HCT116 (cell line): ENCODE data around the gene FBXL7. TPM values are rescaled to one million over a fixed set of nuclear protein-coding genes. Genes with fewer than 3 reads are reported as not detected.

Source experiments
- ATAC-seq: fragments of 200-7000 bp; cut with Tn5 transposase; 2 replicates; pipeline ENCODE4 v1.9.1; 2020; ENCODE audit warnings: mild to moderate bottlenecking, moderate library complexity
- BruUV-seq: library from RNA; stranded (reverse); fragments of 400-500 nt; replicated peaks from 2 replicates; lab custom pipeline; 2021; lab: Mats Ljungman, UMichigan
- CTCF ChIA-PET: fragments of 300-600 bp; sonication (Branson Sonifier 250); formaldehyde crosslinking; loops from one replicate; lab custom pipeline; 2021; ENCODE audit warnings: antibody characterized with exemption; lab: Charles Lee
- POLR2A ChIA-PET: fragments of 300-600, 350-600 bp; sonication (Branson Sonifier 250); formaldehyde crosslinking; loops from one replicate; lab custom pipeline; 2021; ENCODE audit warnings: antibody characterized with exemption; lab: Charles Lee
- RAD21 ChIA-PET, 2 experiments: fragments of 300-600 bp; sonication (Branson Sonifier 250); formaldehyde crosslinking; loops; one replicate each; lab custom pipeline; 2023; ENCODE audit warnings: low total read pairs in 2 of 2; ENCODE audit not compliant: uncharacterized antibody in 2 of 2, unreplicated experiment in 2 of 2, low non-redundant PET in 1 of 2; lab: Charles Lee
- DNase-seq: peaks from one replicate; pipeline ENCODE4 v3.0.0-alpha.2; 2010; ENCODE audit warnings: low read depth, low spot score
- H2AFZ ChIP-seq: fragments of 200-600 bp; shearing (Covaris generic), sonication (generic); 2 replicates; pipeline ENCODE4 v1.6.1; 2017; ENCODE audit warnings: low read depth, mixed run types, mixed read lengths, antibody characterized with exemption, low read length; ENCODE audit not compliant: poor library complexity, severe bottlenecking
- H3K27ac ChIP-seq: 2 replicates; pipeline ENCODE4 v1.5.1; 2012; ENCODE audit warnings: low read depth, low read length
- H3K27me3 ChIP-seq: fragments of 200-600 bp; sonication (generic); 2 replicates; pipeline ENCODE4 v1.6.1; 2016; ENCODE audit warnings: mixed run types, low read length, mixed read lengths; ENCODE audit not compliant: insufficient read depth
- H3K36me3 ChIP-seq, 2 experiments: fragments of 200-500 bp in 1 of 2; fragments of 200-600 bp in 1 of 2; sonication (Bioruptor generic) in 1 of 2; sonication (generic) in 1 of 2; 2 replicates each; pipeline versions ENCODE4 v1.5.1 to v1.6.1; 2014 to 2016; ENCODE audit warnings: low read length in 2 of 2, inconsistent platforms in 1 of 2, mixed read lengths in 1 of 2, mixed run types in 1 of 2; ENCODE audit not compliant: insufficient read depth in 2 of 2, control insufficient read depth in 1 of 2
- H3K4me1 ChIP-seq, 2 experiments: fragments of 200-600 bp in 1 of 2; sonication (generic) in 1 of 2; 2 replicates each; pipeline versions ENCODE4 v1.5.1 to v1.6.1; 2012 to 2017; ENCODE audit warnings: low read length in 2 of 2, inconsistent platforms in 1 of 2, mild to moderate bottlenecking in 1 of 2, mixed read lengths in 1 of 2, mixed run types in 1 of 2, moderate library complexity in 1 of 2; ENCODE audit not compliant: insufficient read depth in 2 of 2, control insufficient read depth in 1 of 2
- H3K4me2 ChIP-seq: fragments of 200-600 bp; sonication (generic); 2 replicates; pipeline ENCODE4 v1.6.1; 2017; ENCODE audit warnings: mixed run types, low read length, mixed read lengths
- H3K4me3 ChIP-seq, 2 experiments: fragments of 200-600 bp in 1 of 2; sonication (generic) in 1 of 2; replicated peaks in 1 of 2; 2 replicates each; pipeline ENCODE4 v1.5.1; 2011 to 2016; ENCODE audit warnings: low read length in 2 of 2, control low read depth in 1 of 2, low read depth in 1 of 2, mild to moderate bottlenecking in 1 of 2, mixed read lengths in 1 of 2, mixed run types in 1 of 2
- H3K79me2 ChIP-seq: fragments of 200-600 bp; sonication (generic); 2 replicates; pipeline ENCODE4 v1.6.1; 2017; ENCODE audit warnings: mild to moderate bottlenecking, mixed run types, low read length, moderate library complexity, mixed read lengths; ENCODE audit not compliant: insufficient read depth
- H3K9ac ChIP-seq: fragments of 200-600 bp; sonication (generic); 2 replicates; pipeline ENCODE4 v1.6.1; 2016; ENCODE audit warnings: low read length, mixed read lengths
- H3K9me2 ChIP-seq: fragments of 200-600 bp; sonication (generic), shearing (Covaris generic); 2 replicates; pipeline ENCODE4 v1.6.1; 2017; ENCODE audit warnings: mixed run types, mild to moderate bottlenecking, moderate library complexity; ENCODE audit not compliant: insufficient read depth
- H3K9me3 ChIP-seq, 2 experiments: fragments of 200-500 bp in 1 of 2; fragments of 200-600 bp in 1 of 2; sonication (Bioruptor generic) in 1 of 2; sonication (generic) in 1 of 2; 2 replicates each; pipeline ENCODE4 v1.6.1; 2014 to 2017; ENCODE audit warnings: low read length in 2 of 2, mixed read lengths in 2 of 2, inconsistent platforms in 1 of 2, low read depth in 1 of 2, mild to moderate bottlenecking in 1 of 2, mixed run types in 1 of 2, moderate library complexity in 1 of 2; ENCODE audit not compliant: control insufficient read depth in 1 of 2, insufficient read depth in 1 of 2
- H4K20me1 ChIP-seq: fragments of 200-600 bp; sonication (generic), shearing (Covaris generic); 2 replicates; pipeline ENCODE4 v1.6.1; 2017; ENCODE audit warnings: mixed run types, mild to moderate bottlenecking, moderate library complexity; ENCODE audit not compliant: insufficient read depth
- ATF3 ChIP-seq: IDR thresholded peaks from 2 replicates; pipeline ENCODE4 v1.6.1; 2012
- CBX3 ChIP-seq: IDR thresholded peaks from 2 replicates; pipeline ENCODE4 v1.6.1; 2012; ENCODE audit warnings: low read depth
- EGR1 ChIP-seq: IDR thresholded peaks from 2 replicates; pipeline ENCODE4 v1.6.1; 2012; ENCODE audit warnings: low read depth
- ELF1 ChIP-seq: IDR thresholded peaks from 2 replicates; pipeline ENCODE4 v1.6.1; 2012; ENCODE audit warnings: low read depth, borderline replicate concordance
- JUND ChIP-seq: IDR thresholded peaks from 2 replicates; pipeline ENCODE4 v1.6.1; 2012
- MAX ChIP-seq: IDR thresholded peaks from 2 replicates; pipeline ENCODE4 v1.6.1; 2012
- POLR2A ChIP-seq: IDR thresholded peaks from 2 replicates; pipeline ENCODE4 v1.7.0; 2011; ENCODE audit warnings: borderline replicate concordance; ENCODE audit not compliant: insufficient read depth, insufficient read length; ENCODE audit errors: extremely low read depth
- RAD21 ChIP-seq: IDR thresholded peaks from 2 replicates; pipeline ENCODE4 v1.6.1; 2012; ENCODE audit warnings: low read depth, mild to moderate bottlenecking
- SIN3A ChIP-seq: IDR thresholded peaks from 2 replicates; pipeline ENCODE4 v1.6.1; 2012; ENCODE audit warnings: low read depth
- TCF7L2 ChIP-seq: IDR thresholded peaks from 2 replicates; pipeline ENCODE4 v1.7.0; 2011; ENCODE audit warnings: borderline replicate concordance, inconsistent platforms; ENCODE audit not compliant: insufficient read depth, insufficient read length; ENCODE audit errors: extremely low read depth
- ZBTB33 ChIP-seq: IDR thresholded peaks from 2 replicates; pipeline ENCODE4 v1.6.1; 2011; ENCODE audit warnings: mild to moderate bottlenecking, low read length, moderate library complexity; ENCODE audit not compliant: insufficient replicate concordance; ENCODE audit errors: extremely low read depth
- ZNF274 ChIP-seq: fragments of 200-500 bp; sonication (Bioruptor generic); IDR thresholded peaks from 2 replicates; pipeline ENCODE4 v1.6.1; 2014; ENCODE audit warnings: mild to moderate bottlenecking, low read depth, low read length, inconsistent platforms
- intact Hi-C: fragments of 100-400 bp; cut with micrococcal nuclease; formaldehyde crosslinking; loops from 2 replicates; pipeline ENCODE4 v1.10.0; 2022
- total RNA-seq: library from RNA; stranded (reverse); gene quantifications from one replicate; pipeline ENCODE4 v1.2.1, GENCODE V29; 2021; ENCODE audit not compliant: unreplicated experiment

The FBXL7 gene
- total RNA-seq, 1 experiment from 2014 or later: 0.05 TPM

GRCh38 chr5:15797116-15797515 lies 297.1 kb downstream of the FBXL7 start:
- Histone ChIP-seq H2AFZ (no peak overlapping the region), H3K4me2 (no peak overlapping the region), H3K36me3 (no peaks in the 10 kb centered on the region), H3K4me3 (no peak overlapping the region), H3K79me2 (no peaks in the 10 kb centered on the region), H3K27me3 (no peaks in the 10 kb centered on the region), H3K9ac (no peak overlapping the region), H3K27ac (no peak overlapping the region), H3K9me2 (no peaks in the 10 kb centered on the region), H3K9me3 (peaks cover 0 to 34% of the 10 kb centered on the region in 2 experiments; a peak in 2 of 4 replicates), H4K20me1 (no peaks in the 10 kb centered on the region), H3K4me1 (no peaks in the 10 kb centered on the region)
- ChIA-PET POLR2A (no interaction called here), RAD21 (no interaction called here), CTCF (no interaction called here)
- TF ChIP-seq JUND (no peak), POLR2A (no peak), MAX (no peak)
- intact Hi-C loops: no loop called here
- BruUV-seq: no TSS peak
- no peak for ATAC-seq
- DNase-seq: no peak

GRCh38 chr5:15798006-15798405 lies 298.0 kb downstream of the FBXL7 start:
- DNase-seq (no peak), ATAC-seq (no peak)
- H3K36me3 ChIP-seq: no peaks in the 10 kb centered on the region
- H4K20me1 ChIP-seq: no peaks in the 10 kb centered on the region
- no peak overlapping the region for H3K4me3 ChIP-seq
- ChIA-PET POLR2A (no interaction called here), CTCF (no interaction called here), RAD21 (no interaction called here)
- H3K4me2 ChIP-seq: no peak overlapping the region
- H3K27me3 ChIP-seq: no peaks in the 10 kb centered on the region
- H2AFZ ChIP-seq: no peak overlapping the region
- no peak overlapping the region for H3K27ac ChIP-seq
- H3K9ac ChIP-seq: no peak overlapping the region
- BruUV-seq: no TSS peak
- H3K9me3 ChIP-seq: peaks cover 0 to 30% of the 10 kb centered on the region in 2 experiments; a peak in 2 of 4 replicates
- intact Hi-C loops: no loop called here
- H3K9me2 ChIP-seq: no peaks in the 10 kb centered on the region
- no peak for TF ChIP-seq ZBTB33
- no peak for TF ChIP-seq ATF3
- no peak for TF ChIP-seq EGR1
- no peak for TF ChIP-seq CBX3
- no peak for TF ChIP-seq ELF1
- TF ChIP-seq SIN3A: no peak
- no peak for TF ChIP-seq ZNF274
- TF ChIP-seq TCF7L2: no peak
- TF ChIP-seq JUND: no peak
- no peak for TF ChIP-seq RAD21
- no peaks in the 10 kb centered on the region for H3K4me1 ChIP-seq
- no peaks in the 10 kb centered on the region for H3K79me2 ChIP-seq
